Ishikawa (cell line): ENCODE data around the gene NUP54.

Source experiments
- CEBPB ChIP-seq: IDR thresholded peaks from 2 replicates; pipeline ENCODE4 v1.6.1; 2012
- CREB1 ChIP-seq: IDR thresholded peaks from 2 replicates; pipeline ENCODE4 v1.6.1; 2012; ENCODE audit warnings: low read depth
- EP300 ChIP-seq: IDR thresholded peaks from 2 replicates; pipeline ENCODE4 v1.6.1; 2012; ENCODE audit warnings: borderline replicate concordance
- FOXM1 ChIP-seq: IDR thresholded peaks from 2 replicates; pipeline ENCODE4 v1.6.1; 2012; ENCODE audit warnings: low read depth, borderline replicate concordance
- MAX ChIP-seq: IDR thresholded peaks from 2 replicates; pipeline ENCODE4 v1.6.1; 2012
- NFIC ChIP-seq: IDR thresholded peaks from 2 replicates; pipeline ENCODE4 v1.6.1; 2012
- RAD21 ChIP-seq: IDR thresholded peaks from 2 replicates; pipeline ENCODE4 v1.6.1; 2012; ENCODE audit warnings: low read depth
- REST ChIP-seq: IDR thresholded peaks from 2 replicates; pipeline ENCODE4 v1.6.1; 2012; ENCODE audit warnings: low read depth, mild to moderate bottlenecking
- USF1 ChIP-seq: IDR thresholded peaks from 2 replicates; pipeline ENCODE4 v1.6.1; 2012
- YY1 ChIP-seq: IDR thresholded peaks from 2 replicates; pipeline ENCODE4 v1.6.1; 2012; ENCODE audit warnings: low read depth
- ZBTB7A ChIP-seq: IDR thresholded peaks from 2 replicates; pipeline ENCODE4 v1.6.1; 2012; ENCODE audit warnings: low read depth

GRCh38 chr4:76117536-76117935 is 30.7 kb downstream of the NUP54 start:
- TF ChIP-seq MAX = no peak
- TF ChIP-seq FOXM1 = no peak
- no peak for TF ChIP-seq ZBTB7A
- TF ChIP-seq REST = no peak
- no peak for TF ChIP-seq YY1
- no peak for TF ChIP-seq CEBPB
- TF ChIP-seq NFIC = no peak
- no peak for TF ChIP-seq RAD21
- no peak for TF ChIP-seq USF1
- TF ChIP-seq CREB1 = no peak
- no peak for TF ChIP-seq EP300
